Left ventricle myocardium inferior (tissue), 1 donor: ENCODE measurements around the gene HACL1. TPM values are rescaled to one million over a fixed set of nuclear protein-coding genes. Genes with fewer than 3 reads are reported as not detected.
"Not testable (repeated sequence)": the region's sequence is repeated elsewhere in the genome, so short reads cannot be mapped to it uniquely, and the experiment has no call there.

ENCODE experiments used
- DNase-seq: peaks from one replicate; pipeline ENCODE4 v3.0.0-alpha.2; 2020
- H3K27ac ChIP-seq: fragments of 200-600 bp; replicated peaks from 2 replicates; pipeline ENCODE4 v1.8.0; 2021
- H3K27me3 ChIP-seq: fragments of 200-600 bp; 2 replicates; pipeline ENCODE4 v1.8.0; 2021; ENCODE audit warnings: low read depth
- H3K36me3 ChIP-seq: fragments of 200-600 bp; 2 replicates; pipeline ENCODE4 v1.8.0; 2021
- H3K4me1 ChIP-seq: fragments of 200-600 bp; 2 replicates; pipeline ENCODE4 v1.8.0; 2021
- H3K4me3 ChIP-seq: fragments of 200-600 bp; 2 replicates; pipeline ENCODE4 v1.8.0; 2021; ENCODE audit warnings: mild to moderate bottlenecking, moderate library complexity
- H3K9me3 ChIP-seq: fragments of 200-600 bp; replicated peaks from 2 replicates; pipeline ENCODE4 v1.8.0; 2021
- CTCF ChIP-seq: fragments of 200-600 bp; IDR thresholded peaks from 2 replicates; pipeline ENCODE4 v1.8.0; 2021; ENCODE audit warnings: antibody characterized with exemption, mild to moderate bottlenecking, borderline replicate concordance
- intact Hi-C: fragments of 100-400 bp; cut with micrococcal nuclease; formaldehyde crosslinking; loops from one replicate; pipeline ENCODE4 v1.11.0; 2022
- total RNA-seq: library from RNA; stranded (reverse); fragmentation: NEBNext Ultra II Directional; extraction: Animal tissue kit (Norgen Biotek cat#: 25700); gene quantifications from one replicate; pipeline ENCODE4 v1.2.1, GENCODE V29; 2021
- donor health status: DM: no; HTN: yes; CAD: no; lungs with severe emphysema.

HACL1 gene
- total RNA-seq, 1 donor from 2014 or later: 14.9 TPM

GRCh38 chr3:15623535-15624440, 22.4 kb upstream of the HACL1 start:
- intact Hi-C loops: loop anchor here (10.0 kb wide), 1 partner anchor 621 kb away; no protein-coding TSS in a partner anchor
- no peak for DNase-seq
- Histone ChIP-seq H3K4me3 (no peak overlapping the region), H3K4me1 (no peaks in the 10 kb centered on the region), H3K9me3 (peaks cover 27% of the 10 kb centered on the region), H3K27ac (no peak overlapping the region), H3K36me3 (peaks cover 18% of the 10 kb centered on the region), H3K27me3 (no peaks in the 10 kb centered on the region)
- no peak for TF ChIP-seq CTCF

- H3K4me1 ChIP-seq, H3K27me3 ChIP-seq, DNase-seq, H3K27ac ChIP-seq, H3K4me3 ChIP-seq: not testable (repeated sequence)
- Histone ChIP-seq H3K9me3 (peaks cover 27% of the 10 kb centered on the region), H3K36me3 (peaks cover 18% of the 10 kb centered on the region)
- intact Hi-C loops: loop anchor here (10.0 kb wide), 1 partner anchor 625 kb away; no protein-coding TSS in a partner anchor
Measured at GRCh38 chr3:15619659-15620464, 18.5 kb upstream of the HACL1 start.

GRCh38 chr3:15616053-15616452, 14.7 kb upstream of the HACL1 start:
- Histone ChIP-seq H3K36me3 (peaks cover 11% of the 10 kb centered on the region), H3K9me3 (peaks cover 23% of the 10 kb centered on the region), H3K4me3 (no peak overlapping the region), H3K27me3 (no peaks in the 10 kb centered on the region), H3K4me1 (peaks cover under 1% of the 10 kb centered on the region), H3K27ac (no peak overlapping the region)
- DNase-seq: no peak
- intact Hi-C loops: no loop called here
- TF ChIP-seq CTCF: no peak

- Histone ChIP-seq H3K4me1 (peaks cover 11% of the 10 kb centered on the region), H3K27ac (no peak overlapping the region), H3K4me3 (no peak overlapping the region), H3K9me3 (peaks cover 12% of the 10 kb centered on the region), H3K27me3 (no peaks in the 10 kb centered on the region), H3K36me3 (peaks cover 3% of the 10 kb centered on the region)
- DNase-seq: no peak
- TF ChIP-seq CTCF: no peak
- intact Hi-C loops: no loop called here
Measured at GRCh38 chr3:15614958-15615357, 13.6 kb upstream of the HACL1 start.

GRCh38 chr3:15612001-15612400, 10.6 kb upstream of the HACL1 start:
- DNase-seq: no peak
- TF ChIP-seq CTCF: no peak
- intact Hi-C loops: no loop called here
- Histone ChIP-seq H3K27ac (no peak overlapping the region), H3K4me3 (no peak overlapping the region), H3K9me3 (no peaks in the 10 kb centered on the region), H3K27me3 (no peaks in the 10 kb centered on the region), H3K4me1 (peaks cover 24% of the 10 kb centered on the region), H3K36me3 (no peaks in the 10 kb centered on the region)
